ENCODE measurements around the gene PKD1L1.

- TF ChIP-seq SMC3 (conservative IDR thresholded peaks at IDR 0.05; ENCODE audit: poor library complexity) (no peak), CTCF (IDR thresholded peaks at IDR 0.05; ENCODE audit: poor library complexity, severe bottlenecking) (no peak), POLR2AphosphoS5 (IDR thresholded peaks at IDR 0.05) (no peak), RAD21 (conservative IDR thresholded peaks at IDR 0.05) (no peak)
Measured at GRCh38 chr7:47799524-47799923, 148.7 kb downstream of the PKD1L1 start.

Data from neural cell (in vitro differentiated cells).